ENCODE data around the gene SLC16A2.

DNA sequence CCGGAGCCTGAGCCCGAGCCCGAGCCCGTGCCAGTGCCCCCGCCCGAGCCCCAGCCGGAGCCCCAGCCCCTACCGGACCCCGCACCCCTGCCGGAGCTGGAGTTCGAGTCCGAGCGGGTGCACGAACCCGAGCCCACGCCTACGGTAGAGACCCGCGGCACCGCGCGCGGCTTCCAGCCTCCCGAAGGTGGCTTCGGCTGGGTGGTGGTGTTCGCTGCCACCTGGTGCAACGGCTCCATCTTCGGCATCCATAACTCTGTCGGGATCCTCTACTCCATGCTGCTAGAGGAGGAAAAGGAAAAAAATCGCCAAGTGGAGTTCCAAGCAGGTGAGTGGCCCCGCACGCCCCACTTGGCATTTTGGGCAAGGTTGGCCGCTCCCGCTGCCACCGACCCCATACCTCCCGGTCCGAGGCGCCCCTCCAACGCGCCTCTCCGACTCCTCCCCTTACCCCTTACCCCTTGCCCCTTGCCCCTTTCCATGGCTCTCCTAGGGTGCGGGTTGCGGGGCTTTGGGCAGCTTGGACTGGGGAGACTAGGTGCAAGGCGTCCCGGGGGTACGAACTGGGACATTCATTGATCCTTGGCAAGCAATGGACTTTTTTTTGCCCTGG, 553 bp downstream of the SLC16A2 start:
- TF ChIP-seq, protein P1, sequence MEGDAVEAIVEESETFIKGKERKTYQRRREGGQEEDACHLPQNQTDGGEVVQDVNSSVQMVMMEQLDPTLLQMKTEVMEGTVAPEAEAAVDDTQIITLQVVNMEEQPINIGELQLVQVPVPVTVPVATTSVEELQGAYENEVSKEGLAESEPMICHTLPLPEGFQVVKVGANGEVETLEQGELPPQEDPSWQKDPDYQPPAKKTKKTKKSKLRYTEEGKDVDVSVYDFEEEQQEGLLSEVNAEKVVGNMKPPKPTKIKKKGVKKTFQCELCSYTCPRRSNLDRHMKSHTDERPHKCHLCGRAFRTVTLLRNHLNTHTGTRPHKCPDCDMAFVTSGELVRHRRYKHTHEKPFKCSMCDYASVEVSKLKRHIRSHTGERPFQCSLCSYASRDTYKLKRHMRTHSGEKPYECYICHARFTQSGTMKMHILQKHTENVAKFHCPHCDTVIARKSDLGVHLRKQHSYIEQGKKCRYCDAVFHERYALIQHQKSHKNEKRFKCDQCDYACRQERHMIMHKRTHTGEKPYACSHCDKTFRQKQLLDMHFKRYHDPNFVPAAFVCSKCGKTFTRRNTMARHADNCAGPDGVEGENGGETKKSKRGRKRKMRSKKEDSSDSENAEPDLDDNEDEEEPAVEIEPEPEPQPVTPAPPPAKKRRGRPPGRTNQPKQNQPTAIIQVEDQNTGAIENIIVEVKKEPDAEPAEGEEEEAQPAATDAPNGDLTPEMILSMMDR (IDR thresholded peaks at IDR 0.05), result no peak
- TF ChIP-seq POLR2A (IDR thresholded peaks at IDR 0.05), result no peak

Data from gastroesophageal sphincter (tissue), 3 donors.